IPS-18a (cell line): Measurements from ENCODE around the gene TRIM52.
"Not testable (repeated sequence)": the region's sequence is repeated elsewhere in the genome, so short reads cannot be mapped to it uniquely, and the experiment has no call there.

Experiments
- H3K27ac ChIP-seq: one replicate; pipeline ENCODE4 v1.5.1; 2013; ENCODE audit warnings: low read length
- H3K27me3 ChIP-seq: one replicate; pipeline ENCODE4 v1.6.1; 2013; ENCODE audit warnings: mild to moderate bottlenecking, low read length; ENCODE audit not compliant: control insufficient read depth, insufficient read depth
- H3K36me3 ChIP-seq: one replicate; pipeline ENCODE4 v1.6.1; 2013; ENCODE audit warnings: low read depth, low read length; ENCODE audit not compliant: control insufficient read depth
- H3K4me1 ChIP-seq: one replicate; pipeline ENCODE4 v1.6.1; 2013; ENCODE audit warnings: low read depth, low read length; ENCODE audit not compliant: control insufficient read depth
- H3K4me3 ChIP-seq: one replicate; pipeline ENCODE4 v1.5.1; 2013; ENCODE audit warnings: low read length
- H3K9ac ChIP-seq: one replicate; pipeline ENCODE4 v1.6.1; 2013; ENCODE audit warnings: mild to moderate bottlenecking, low read length, moderate library complexity
- H3K9me3 ChIP-seq: one replicate; pipeline ENCODE4 v1.6.1; 2013; ENCODE audit warnings: low read depth, low read length; ENCODE audit not compliant: control insufficient read depth

Gene TRIM52

DNA sequence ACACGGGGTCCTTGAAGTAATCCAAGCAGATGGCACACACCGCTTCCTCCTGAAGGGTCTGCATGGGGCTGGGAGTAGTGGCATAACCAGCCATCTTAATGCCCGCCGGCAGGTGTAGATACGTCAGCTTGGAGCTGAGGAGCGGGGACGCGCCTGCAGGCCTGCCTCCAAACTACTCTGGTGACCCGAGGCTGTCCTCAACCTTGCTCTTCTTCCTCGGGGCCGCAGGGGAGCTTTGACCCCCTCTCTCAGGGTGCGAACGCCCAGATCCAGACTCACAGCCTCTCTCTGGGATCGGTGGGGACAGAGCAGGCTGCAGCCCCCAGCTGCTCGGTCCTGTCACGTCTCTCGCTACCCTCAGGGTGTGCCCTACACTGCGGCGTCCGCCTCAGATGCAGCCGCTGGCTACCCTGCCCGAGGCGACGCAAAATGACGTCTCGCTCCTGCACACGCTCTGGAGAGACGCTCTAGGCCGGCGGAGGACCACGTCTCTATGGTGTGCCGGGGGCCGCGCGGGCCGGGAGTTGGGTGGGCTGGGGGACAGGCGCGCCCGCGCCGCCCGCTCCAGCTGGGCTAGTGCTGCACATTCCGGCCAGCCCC lies at the start of gene TRIM52:
Gene TRIM52 (minus strand): TSS at position 424 of the 600 bp plus-strand sequence. CDS start 330 bp downstream, at position 94.
- H3K9ac ChIP-seq = peak within 1 kb of the TSS; percentile 89
- H3K9me3 ChIP-seq = no peaks in the 10 kb centered on the region
- H3K4me1 ChIP-seq = peaks cover 17% of the 10 kb centered on the region
- H3K27me3 ChIP-seq = no peaks in the 10 kb centered on the region
- H3K4me3 ChIP-seq = peak within 1 kb of the TSS; percentile 92
- H3K36me3 ChIP-seq = peaks cover 18% of the 10 kb centered on the region
- H3K27ac ChIP-seq = peak within 1 kb of the TSS; percentile 79

DNA sequence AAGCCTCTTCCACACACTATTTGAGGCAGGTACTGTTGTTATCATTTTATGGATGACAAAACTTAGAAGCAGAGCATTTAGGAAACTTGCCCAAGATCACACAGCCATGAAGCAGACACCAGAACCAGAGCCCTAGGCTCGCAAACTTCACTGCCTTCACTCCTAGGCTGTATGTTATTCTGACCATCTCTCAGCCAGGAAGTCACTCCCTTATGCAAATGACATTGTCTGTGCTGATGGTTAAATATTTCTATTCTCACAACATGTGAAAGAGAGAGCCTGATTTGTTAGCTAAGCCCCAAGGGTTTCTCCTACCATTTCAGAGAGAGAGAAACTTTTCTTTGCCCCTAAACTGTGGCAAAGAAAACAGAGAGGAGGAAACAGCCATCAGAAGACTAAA lies 26.4 kb upstream of the TRIM52 start:
- H3K4me1 ChIP-seq, H3K9ac ChIP-seq, H3K4me3 ChIP-seq, H3K9me3 ChIP-seq, H3K27me3 ChIP-seq, H3K27ac ChIP-seq: not testable (repeated sequence)
- peaks cover 20% of the 10 kb centered on the region for H3K36me3 ChIP-seq

DNA sequence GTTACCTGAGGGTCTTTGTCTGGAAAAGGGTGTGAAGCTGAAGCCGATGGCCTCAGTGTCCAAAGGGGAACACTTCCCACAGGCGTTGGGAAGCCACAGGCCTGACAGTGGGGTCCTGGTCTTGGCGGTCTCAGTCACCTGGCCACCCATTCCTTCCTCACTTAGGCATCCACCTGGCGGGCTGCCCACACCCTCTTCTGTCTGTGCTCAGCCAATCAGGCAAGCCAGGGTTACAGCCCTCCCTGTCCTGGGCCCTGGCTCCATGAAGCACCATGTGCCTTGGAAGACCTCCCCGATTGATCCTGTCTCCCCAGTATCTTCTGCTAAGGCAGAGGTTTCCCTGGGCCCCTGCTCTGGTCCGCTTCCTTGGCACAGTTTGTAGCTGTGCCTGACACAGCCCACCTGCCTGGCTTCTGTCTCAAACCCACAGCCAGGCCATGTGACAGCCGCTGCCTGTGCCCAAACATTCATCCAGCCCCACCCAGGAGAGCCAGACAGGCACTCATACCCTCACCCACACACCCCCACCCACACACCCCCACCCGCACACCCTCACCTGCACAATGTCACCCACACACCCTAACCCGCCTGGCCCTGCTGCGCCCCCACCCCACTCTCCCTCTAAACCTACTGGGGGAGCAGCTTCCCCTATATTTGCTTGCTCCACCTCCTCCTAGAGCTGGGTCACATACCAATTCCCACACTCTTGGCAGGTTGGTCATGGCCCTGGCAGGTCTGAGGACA lies 25.2 kb upstream of the TRIM52 start:
- H3K4me3 ChIP-seq, H3K27ac ChIP-seq, H3K9me3 ChIP-seq, H3K9ac ChIP-seq, H3K4me1 ChIP-seq, H3K27me3 ChIP-seq: not testable (repeated sequence)
- H3K36me3 ChIP-seq = peaks cover 20% of the 10 kb centered on the region

DNA sequence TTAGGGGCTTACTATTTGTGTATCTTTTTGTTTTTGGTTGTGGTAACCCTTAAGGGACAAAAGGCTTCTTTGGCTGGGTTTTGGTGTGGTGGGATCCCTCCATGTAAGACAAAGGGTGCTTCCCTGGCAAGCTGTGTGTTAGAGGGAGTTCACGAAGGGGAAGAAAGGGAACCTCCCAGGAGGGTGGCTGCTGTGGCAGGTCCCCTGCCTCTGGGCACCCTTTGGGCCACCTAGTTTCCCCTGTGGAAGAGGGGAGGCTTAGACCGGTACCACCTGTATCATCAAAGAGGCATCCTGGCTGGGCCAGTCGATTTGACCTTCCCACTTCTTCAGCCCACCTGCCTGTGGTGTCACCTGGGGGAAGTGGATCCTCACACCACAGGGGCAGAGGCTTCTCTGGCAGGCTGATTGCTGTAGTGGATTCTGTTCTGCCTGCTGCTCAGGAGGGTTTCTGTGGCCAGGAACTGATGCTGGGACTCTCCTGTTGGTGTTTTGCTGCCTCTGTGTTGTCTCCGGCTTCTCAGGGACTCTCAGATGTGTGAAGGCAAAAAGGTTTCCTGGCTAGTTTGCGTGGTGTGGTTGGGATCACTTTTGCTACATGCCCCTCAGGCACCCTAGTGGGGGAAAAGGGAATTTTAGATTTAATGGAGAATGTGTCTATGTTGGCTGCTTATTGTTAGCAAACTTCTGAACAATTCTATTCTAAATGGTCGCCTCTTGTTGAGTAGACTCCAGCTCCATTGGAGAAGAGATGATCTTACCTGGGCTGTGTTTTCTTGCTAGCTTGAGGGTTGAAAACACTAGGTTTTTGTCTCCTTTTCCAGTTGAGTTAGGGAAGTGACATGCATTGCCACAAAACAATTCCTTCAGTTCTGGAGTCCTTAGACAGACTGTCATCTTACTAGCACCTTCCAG lies 23.2 kb upstream of the TRIM52 start:
- H3K4me3 ChIP-seq, H3K27ac ChIP-seq, H3K9me3 ChIP-seq, H3K27me3 ChIP-seq, H3K9ac ChIP-seq, H3K4me1 ChIP-seq: not testable (repeated sequence)
- H3K36me3 ChIP-seq = peaks cover 20% of the 10 kb centered on the region

DNA sequence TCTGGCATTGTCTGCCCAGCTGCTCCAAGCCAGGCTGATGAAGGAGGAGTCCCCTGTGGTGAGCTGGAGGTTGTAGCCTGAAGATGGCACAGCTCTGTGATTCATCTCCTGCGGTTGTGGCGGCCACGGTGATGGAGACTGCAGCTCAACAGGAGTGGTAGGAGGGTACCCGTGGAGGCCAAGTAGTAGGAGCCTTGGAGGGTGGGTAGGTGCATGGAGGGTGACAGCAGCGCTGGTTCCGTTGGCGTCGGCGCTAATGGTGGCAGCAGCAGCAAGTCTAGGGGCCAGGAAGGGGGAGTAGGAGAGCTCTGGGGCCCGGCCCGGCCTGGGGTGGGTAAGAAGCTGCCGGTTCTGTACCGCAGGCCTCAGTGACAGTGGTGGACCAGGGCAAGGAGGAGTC lies 22.4 kb upstream of the TRIM52 start:
- peaks cover 20% of the 10 kb centered on the region for H3K36me3 ChIP-seq
- no peak overlapping the region for H3K9ac ChIP-seq
- H3K27ac ChIP-seq = no peak overlapping the region
- H3K4me1 ChIP-seq = no peaks in the 10 kb centered on the region
- H3K4me3 ChIP-seq = no peak overlapping the region
- H3K9me3 ChIP-seq = no peaks in the 10 kb centered on the region
- H3K27me3 ChIP-seq = no peaks in the 10 kb centered on the region

DNA sequence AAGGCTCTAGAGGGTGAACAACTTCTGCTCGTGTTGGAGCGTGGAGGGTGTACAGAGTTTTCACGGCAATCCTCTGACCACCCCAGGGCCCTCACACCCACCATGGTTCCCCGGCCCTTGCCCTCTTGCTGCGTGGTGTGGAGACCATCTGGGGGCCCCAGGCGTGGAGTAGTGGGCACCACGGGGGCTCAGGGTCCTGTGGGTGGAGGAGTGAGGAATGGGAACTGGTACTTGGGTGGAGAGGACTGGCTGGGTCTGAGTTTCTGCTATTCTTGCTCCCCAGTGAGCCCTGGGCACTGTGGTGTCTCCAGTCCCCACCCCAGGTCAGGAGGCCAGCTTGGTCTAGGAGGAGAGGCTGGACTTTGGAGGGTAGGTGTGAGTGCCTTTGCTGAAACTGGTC lies 21.9 kb upstream of the TRIM52 start:
- H3K27me3 ChIP-seq = no peaks in the 10 kb centered on the region
- H3K36me3 ChIP-seq = peaks cover 16% of the 10 kb centered on the region
- no peaks in the 10 kb centered on the region for H3K4me1 ChIP-seq
- H3K9ac ChIP-seq = no peak overlapping the region
- no peak overlapping the region for H3K4me3 ChIP-seq
- no peaks in the 10 kb centered on the region for H3K9me3 ChIP-seq
- no peak overlapping the region for H3K27ac ChIP-seq

DNA sequence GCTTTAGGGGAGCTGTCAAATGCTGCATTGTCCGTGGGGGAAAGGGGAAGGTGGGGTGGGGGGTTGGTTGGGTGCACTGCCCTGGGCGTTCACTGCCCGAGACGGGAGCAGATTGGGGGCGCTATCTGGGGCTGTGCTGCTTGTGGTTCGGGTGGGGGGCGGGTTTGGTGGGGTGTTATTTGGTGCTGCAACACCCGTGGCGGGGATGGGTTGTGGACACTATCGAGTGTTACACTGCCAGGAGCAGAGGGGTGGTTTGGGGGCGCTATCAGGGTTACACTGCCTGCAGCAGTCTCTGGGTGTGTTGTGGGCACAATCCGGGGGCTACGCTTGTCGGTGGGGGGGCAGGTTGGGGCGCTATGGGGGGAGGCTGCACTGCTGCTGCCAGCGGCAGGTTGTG lies 21.5 kb upstream of the TRIM52 start:
- not testable (repeated sequence) for H3K4me1 ChIP-seq, H3K9ac ChIP-seq, H3K27ac ChIP-seq, H3K9me3 ChIP-seq, H3K27me3 ChIP-seq
- Histone ChIP-seq H3K36me3 (peaks cover 12% of the 10 kb centered on the region), H3K4me3 (peak overlapping the region; percentile 94)

DNA sequence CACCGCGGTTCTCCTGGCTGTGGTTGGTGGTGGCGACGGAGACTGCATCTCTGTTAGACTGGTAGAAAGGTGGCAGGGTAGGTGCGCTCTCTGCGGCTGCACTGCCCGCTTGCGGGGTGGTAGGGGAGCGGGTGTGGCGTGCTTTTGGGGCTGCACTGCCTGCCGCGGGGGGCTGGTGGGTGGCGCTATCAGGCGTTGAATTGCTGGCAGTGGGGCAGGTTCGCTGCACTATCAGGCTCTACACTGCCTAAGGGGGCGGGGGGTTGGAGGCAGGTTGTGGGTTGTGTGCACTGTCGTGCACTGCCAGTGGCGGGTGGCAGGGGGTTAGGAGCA lies 21.0 kb upstream of the TRIM52 start:
- Histone ChIP-seq H3K4me3 (peak overlapping the region; percentile 94), H3K9me3 (no peaks in the 10 kb centered on the region), H3K9ac (peak overlapping the region; percentile 92), H3K36me3 (peaks cover 8% of the 10 kb centered on the region), H3K27me3 (no peaks in the 10 kb centered on the region), H3K27ac (no peak overlapping the region), H3K4me1 (no peaks in the 10 kb centered on the region)

DNA sequence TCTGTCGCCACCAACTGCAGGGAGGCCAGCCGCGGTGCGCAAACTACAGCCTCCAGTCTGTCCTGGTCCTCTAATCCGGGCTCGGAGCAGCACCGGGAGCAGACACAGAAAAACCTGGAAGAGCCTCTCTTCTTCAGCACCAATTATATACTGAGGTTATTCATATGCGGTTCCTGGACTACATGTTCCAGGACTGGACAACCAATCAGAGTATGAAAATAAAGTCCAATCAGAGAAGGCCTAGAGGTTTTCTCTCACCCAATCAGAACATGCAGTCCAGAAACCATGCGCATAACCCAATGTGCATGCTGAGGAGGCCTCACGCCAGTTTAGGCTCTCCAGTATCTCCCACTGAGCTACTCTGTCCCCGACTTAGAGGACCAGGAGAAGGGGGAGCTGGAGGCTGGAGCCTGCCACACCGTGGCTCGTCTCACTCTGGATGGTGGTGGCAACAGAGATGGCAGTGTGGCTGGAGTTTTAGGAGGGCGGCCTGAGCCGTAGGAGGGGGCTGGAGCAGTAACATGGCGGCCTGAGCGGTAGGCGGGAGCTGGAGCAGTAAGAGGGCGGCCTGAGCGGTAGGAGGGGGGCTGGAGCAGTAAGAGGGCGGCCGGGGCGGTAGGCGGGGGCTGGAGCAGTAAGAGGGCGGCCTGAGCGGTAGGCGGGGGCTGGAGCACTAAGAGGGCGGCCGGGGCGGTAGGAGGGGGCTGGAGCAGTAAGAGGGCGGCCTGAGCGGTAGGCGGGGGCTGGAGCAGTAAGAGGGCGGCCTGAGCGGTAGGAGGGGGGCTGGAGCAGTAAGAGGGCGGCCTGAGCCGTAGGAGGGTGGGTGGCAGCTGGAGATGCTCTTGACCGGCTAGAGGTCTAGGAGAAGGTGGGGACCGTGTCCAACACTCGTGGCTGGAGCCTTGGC lies 20.4 kb upstream of the TRIM52 start:
- Histone ChIP-seq H3K9ac (peak overlapping the region; percentile 92), H3K36me3 (peaks cover 8% of the 10 kb centered on the region), H3K27me3 (no peaks in the 10 kb centered on the region), H3K4me1 (no peaks in the 10 kb centered on the region), H3K9me3 (no peaks in the 10 kb centered on the region), H3K27ac (peak overlapping the region; percentile 94), H3K4me3 (peak overlapping the region; percentile 94)

DNA sequence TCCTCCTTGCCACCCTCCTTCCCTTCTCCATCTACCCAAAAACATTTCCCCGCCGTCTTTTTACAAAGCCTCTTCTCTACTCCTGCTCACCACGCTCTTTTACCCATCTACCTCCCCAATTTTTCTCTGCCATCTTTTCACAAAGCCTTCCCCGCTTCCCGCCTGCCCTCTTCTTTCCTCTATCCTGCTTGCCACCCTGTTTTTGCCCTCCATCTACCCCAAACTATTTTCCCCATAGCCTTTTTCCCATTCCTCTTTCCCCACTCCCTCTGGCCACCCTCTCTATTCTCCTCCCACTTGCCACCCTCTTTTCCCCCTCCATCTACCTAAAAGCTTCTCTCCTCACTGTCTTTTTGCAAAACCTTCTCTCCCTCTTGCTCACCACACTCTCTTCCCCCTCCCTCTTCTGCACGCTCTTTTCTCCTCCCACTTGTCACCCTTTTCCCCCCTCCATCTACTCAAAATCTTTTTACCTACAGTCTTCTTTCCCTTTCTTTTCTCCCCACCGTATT lies 19.4 kb upstream of the TRIM52 start:
- Histone ChIP-seq H3K36me3 (peaks cover under 1% of the 10 kb centered on the region), H3K4me3 (peak overlapping the region; percentile 94), H3K9me3 (no peaks in the 10 kb centered on the region), H3K27ac (no peak overlapping the region), H3K27me3 (no peaks in the 10 kb centered on the region), H3K4me1 (no peaks in the 10 kb centered on the region), H3K9ac (peak overlapping the region; percentile 92)

DNA sequence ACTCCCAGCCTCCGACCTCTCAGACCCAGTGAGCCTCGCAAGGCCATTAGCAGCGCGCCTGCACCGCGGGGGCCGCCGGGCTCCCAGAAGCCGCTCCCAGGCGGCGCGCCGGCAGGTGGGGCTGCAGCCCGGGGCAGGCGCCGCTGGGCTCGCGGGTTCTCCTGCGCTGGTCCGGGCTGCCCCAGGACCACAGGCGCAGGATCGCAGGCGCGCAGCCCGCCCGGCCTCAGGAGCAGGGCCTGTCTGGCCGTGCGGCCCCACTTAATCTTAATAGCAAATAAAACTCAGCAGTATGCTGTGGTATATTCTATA lies 12.4 kb upstream of the TRIM52 start:
- H3K9me3 ChIP-seq, H3K4me1 ChIP-seq, H3K27ac ChIP-seq, H3K9ac ChIP-seq, H3K27me3 ChIP-seq, H3K36me3 ChIP-seq: not testable (repeated sequence)
- H3K4me3 ChIP-seq = peak overlapping the region; percentile 30
